Trophoblast cell (in vitro differentiated cells and primary cell): ENCODE data around the gene FRAT2.

Experiments
- DNase-seq, 2 donors: peaks; one replicate each; pipeline ENCODE4 v3.0.0-alpha.2; 2016
- H2AFZ ChIP-seq: 2 replicates; pipeline ENCODE4 v1.6.1; 2013; ENCODE audit warnings: low read length, moderate library complexity, mild to moderate bottlenecking; ENCODE audit not compliant: insufficient read depth, poor library complexity
- H2AK5ac ChIP-seq: 2 replicates; pipeline ENCODE4 v1.6.1; 2013; ENCODE audit warnings: mild to moderate bottlenecking, low read length
- H2BK120ac ChIP-seq: 2 replicates; pipeline ENCODE4 v1.6.1; 2013; ENCODE audit warnings: low read length, mild to moderate bottlenecking, moderate library complexity; ENCODE audit not compliant: insufficient read depth, poor library complexity
- H2BK12ac ChIP-seq: 2 replicates; pipeline ENCODE4 v1.6.1; 2013; ENCODE audit warnings: mild to moderate bottlenecking, low read length, moderate library complexity
- H2BK5ac ChIP-seq: 2 replicates; pipeline ENCODE4 v1.6.1; 2013; ENCODE audit warnings: low read length, low read depth, moderate library complexity, mild to moderate bottlenecking; ENCODE audit not compliant: poor library complexity
- H3K14ac ChIP-seq: 2 replicates; pipeline ENCODE4 v1.6.1; 2013; ENCODE audit warnings: mild to moderate bottlenecking, low read length
- H3K18ac ChIP-seq: 2 replicates; pipeline ENCODE4 v1.6.1; 2013; ENCODE audit warnings: mild to moderate bottlenecking, low read length
- H3K23ac ChIP-seq: 2 replicates; pipeline ENCODE4 v1.6.1; 2013; ENCODE audit warnings: low read length
- H3K27ac ChIP-seq: 2 replicates; pipeline ENCODE4 v1.5.1; 2013; ENCODE audit warnings: low read depth, mild to moderate bottlenecking, inconsistent platforms, low read length, moderate library complexity
- H3K27me3 ChIP-seq: 2 replicates; pipeline ENCODE4 v1.6.1; 2013; ENCODE audit warnings: inconsistent platforms, mild to moderate bottlenecking, low read length, moderate library complexity; ENCODE audit not compliant: insufficient read depth
- H3K36me3 ChIP-seq, 2 experiments: 1 replicate in 1 of 2; 2 replicates in 1 of 2; pipeline ENCODE4 v1.6.1; 2013; ENCODE audit warnings: low read length in 2 of 2, mild to moderate bottlenecking in 2 of 2, moderate library complexity in 1 of 2; ENCODE audit not compliant: insufficient read depth in 2 of 2, control insufficient read depth in 1 of 2
- H3K4ac ChIP-seq: 2 replicates; pipeline ENCODE4 v1.6.1; 2013; ENCODE audit warnings: low read depth, mild to moderate bottlenecking, low read length, moderate library complexity
- H3K4me1 ChIP-seq, 2 experiments: 1 replicate in 1 of 2; 2 replicates in 1 of 2; pipeline ENCODE4 v1.6.1; 2013; ENCODE audit warnings: low read length in 2 of 2, mild to moderate bottlenecking in 2 of 2, moderate library complexity in 1 of 2; ENCODE audit not compliant: insufficient read depth in 2 of 2, control insufficient read depth in 1 of 2
- H3K4me2 ChIP-seq: 2 replicates; pipeline ENCODE4 v1.6.1; 2013; ENCODE audit warnings: inconsistent platforms, mild to moderate bottlenecking, low read length, moderate library complexity
- H3K4me3 ChIP-seq: 2 replicates; pipeline ENCODE4 v1.5.1; 2013; ENCODE audit warnings: mild to moderate bottlenecking, low read depth, low read length, inconsistent platforms
- H3K79me1 ChIP-seq: one replicate; pipeline ENCODE4 v1.6.1; 2013; ENCODE audit warnings: low read length
- H3K79me2 ChIP-seq: 2 replicates; pipeline ENCODE4 v1.6.1; 2013; ENCODE audit warnings: low read length, mild to moderate bottlenecking; ENCODE audit not compliant: control insufficient read depth, insufficient read depth, poor library complexity
- H3K9ac ChIP-seq: 2 replicates; pipeline ENCODE4 v1.6.1; 2013; ENCODE audit warnings: mild to moderate bottlenecking, low read length
- H3K9me3 ChIP-seq: 2 replicates; pipeline ENCODE4 v1.6.1; 2013; ENCODE audit warnings: low read depth, mild to moderate bottlenecking, control low read depth, inconsistent platforms, low read length; ENCODE audit not compliant: insufficient read depth
- H4K12ac ChIP-seq: 2 replicates; pipeline ENCODE4 v1.6.1; 2013; ENCODE audit warnings: low read depth, mild to moderate bottlenecking, low read length, moderate library complexity
- H4K8ac ChIP-seq: 2 replicates; pipeline ENCODE4 v1.6.1; 2013; ENCODE audit warnings: low read depth, mild to moderate bottlenecking, low read length, moderate library complexity
- H4K91ac ChIP-seq: one replicate; pipeline ENCODE4 v1.6.1; 2013; ENCODE audit warnings: low read depth, mild to moderate bottlenecking, low read length, moderate library complexity
- WGBS: extraction: QIAGEN DNeasy Blood & Tissue Kit; methylation state at CpG from one replicate; pipeline ENCODE4 v1.1.7; 2013; ENCODE audit warnings: missing lambda C conversion rate; ENCODE audit not compliant: insufficient read length, insufficient coverage; ENCODE audit errors: extremely low coverage; 5-methylcytosine and 5-hydroxymethylcytosine counted together

The FRAT2 gene

GRCh38 chr10:97323501-97323900 is 11.0 kb downstream of the FRAT2 start:
- no peak overlapping the region for H4K91ac ChIP-seq
- no peak overlapping the region for H3K4me2 ChIP-seq

DNA sequence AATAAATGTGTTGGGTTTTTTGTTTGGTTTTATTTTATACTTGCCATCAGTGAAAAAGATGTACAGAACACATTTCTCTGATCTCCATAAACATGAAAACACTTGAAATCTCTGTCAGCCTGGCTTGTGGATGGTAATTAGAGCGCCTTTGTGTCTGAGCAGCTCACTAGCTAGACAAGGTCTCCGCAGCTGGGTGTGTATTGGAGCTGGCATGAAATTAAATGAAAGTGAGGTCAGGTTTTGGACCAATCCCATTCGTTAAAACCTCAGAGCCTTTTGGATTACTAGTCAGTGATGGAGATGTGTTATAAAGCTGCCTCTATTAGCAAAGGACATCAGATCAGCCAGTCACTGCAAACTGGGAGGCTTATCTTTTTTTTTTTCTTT is 12.7 kb downstream of the FRAT2 start:
- Histone ChIP-seq H2BK120ac (no peak overlapping the region), H3K9me3 (peaks cover 3% of the 10 kb centered on the region), H3K79me2 (peaks cover 2% of the 10 kb centered on the region), H2AK5ac (no peak overlapping the region), H4K91ac (no peak overlapping the region), H3K18ac (no peak overlapping the region), H3K36me3 (no peaks in the 10 kb centered on the region), H3K23ac (no peak overlapping the region), H3K4ac (no peak overlapping the region), H2AFZ (no peak overlapping the region), H3K4me2 (no peak overlapping the region), H3K4me1 (peaks cover 11 to 13% of the 10 kb centered on the region in 2 experiments), H3K27ac (no peak overlapping the region), H3K4me3 (no peak overlapping the region), H3K79me1 (peaks cover 4% of the 10 kb centered on the region), H2BK5ac (no peak overlapping the region), H3K14ac (no peak overlapping the region), H3K9ac (no peak overlapping the region), H2BK12ac (no peak overlapping the region), H4K8ac (no peak overlapping the region), H4K12ac (no peak overlapping the region), H3K27me3 (peaks cover 21% of the 10 kb centered on the region)
- peak in 1 of 2 donors; percentile 19 for DNase-seq
- WGBS, result no CpG with 5 or more reads among the region's 3 CpGs

More at GRCh38 chr10:97323501-97323900, 11.0 kb downstream of the FRAT2 start:
- Histone ChIP-seq H3K4me1 (peaks cover 11 to 13% of the 10 kb centered on the region in 2 experiments), H3K79me1 (peaks cover 4% of the 10 kb centered on the region), H3K27ac (no peak overlapping the region), H3K9ac (no peak overlapping the region), H2AK5ac (no peak overlapping the region), H4K12ac (no peak overlapping the region), H3K36me3 (no peaks in the 10 kb centered on the region), H2AFZ (no peak overlapping the region), H3K18ac (no peak overlapping the region), H3K79me2 (peaks cover 2% of the 10 kb centered on the region), H3K9me3 (peaks cover 3% of the 10 kb centered on the region), H2BK12ac (no peak overlapping the region), H3K23ac (no peak overlapping the region), H2BK120ac (no peak overlapping the region), H3K27me3 (peaks cover 21% of the 10 kb centered on the region), H3K4me3 (no peak overlapping the region), H2BK5ac (no peak overlapping the region), H3K14ac (no peak overlapping the region), H3K4ac (no peak overlapping the region), H4K8ac (no peak overlapping the region)
- peak in 1 of 2 donors; percentile 23 for DNase-seq
- WGBS, result no CpG with 5 or more reads among the region's 4 CpGs

DNA sequence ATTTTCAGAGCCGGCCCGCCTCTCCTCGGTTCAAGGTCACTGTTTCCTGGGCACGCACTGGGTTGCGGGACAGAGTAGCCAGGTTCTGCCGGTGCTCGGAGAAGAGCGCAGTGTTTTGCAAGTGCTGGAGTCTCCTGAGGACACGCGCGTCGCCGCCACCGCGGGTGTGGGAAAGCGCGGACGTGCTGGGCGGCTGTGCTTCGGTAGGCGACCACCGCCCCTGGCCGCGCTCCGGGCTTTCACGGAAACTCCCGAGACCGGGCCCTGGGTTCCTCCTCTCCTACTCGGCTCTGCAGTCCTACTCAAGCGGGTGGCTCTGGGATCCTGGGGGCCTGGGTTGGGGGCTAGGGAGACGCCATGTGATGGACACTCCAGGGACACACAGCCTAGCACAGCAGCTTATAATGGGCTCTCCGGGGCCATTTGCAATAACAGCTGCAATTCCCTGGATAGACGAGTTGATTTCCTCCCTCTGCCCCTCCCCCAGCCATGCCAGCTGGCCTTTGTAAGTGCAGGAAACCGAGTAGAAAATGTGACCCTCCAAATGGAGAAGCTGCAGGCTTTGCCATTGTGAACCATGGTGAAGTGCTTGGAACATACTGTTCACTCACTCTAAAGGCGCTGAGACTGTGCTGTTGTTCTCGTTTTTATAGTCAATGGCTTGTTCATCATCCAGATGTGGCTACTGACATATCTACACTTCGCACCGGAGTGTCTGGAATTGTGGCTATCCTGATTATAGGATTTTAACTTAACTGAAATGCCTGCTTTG is 13.3 kb downstream of the FRAT2 start:
- Histone ChIP-seq H2BK5ac (no peak overlapping the region), H4K12ac (no peak overlapping the region), H2AK5ac (no peak overlapping the region), H2BK120ac (no peak overlapping the region), H3K79me2 (peaks cover 2% of the 10 kb centered on the region), H2BK12ac (no peak overlapping the region), H3K27ac (no peak overlapping the region), H3K18ac (no peak overlapping the region), H3K9me3 (peaks cover 3% of the 10 kb centered on the region), H3K27me3 (peaks cover 21% of the 10 kb centered on the region), H3K14ac (no peak overlapping the region), H4K91ac (no peak overlapping the region), H3K36me3 (no peaks in the 10 kb centered on the region), H3K23ac (peak overlapping the region; percentile 1), H3K4me3 (no peak overlapping the region), H3K9ac (no peak overlapping the region), H3K4ac (no peak overlapping the region), H4K8ac (no peak overlapping the region), H2AFZ (no peak overlapping the region), H3K79me1 (peaks cover 4% of the 10 kb centered on the region), H3K4me2 (peak overlapping the region; percentile 55), H3K4me1 (peaks cover 11 to 13% of the 10 kb centered on the region in 2 experiments)
- no CpG with 5 or more reads among the region's 38 CpGs for WGBS
- DNase-seq, result peak in 1 of 2 donors; percentile 35

DNA sequence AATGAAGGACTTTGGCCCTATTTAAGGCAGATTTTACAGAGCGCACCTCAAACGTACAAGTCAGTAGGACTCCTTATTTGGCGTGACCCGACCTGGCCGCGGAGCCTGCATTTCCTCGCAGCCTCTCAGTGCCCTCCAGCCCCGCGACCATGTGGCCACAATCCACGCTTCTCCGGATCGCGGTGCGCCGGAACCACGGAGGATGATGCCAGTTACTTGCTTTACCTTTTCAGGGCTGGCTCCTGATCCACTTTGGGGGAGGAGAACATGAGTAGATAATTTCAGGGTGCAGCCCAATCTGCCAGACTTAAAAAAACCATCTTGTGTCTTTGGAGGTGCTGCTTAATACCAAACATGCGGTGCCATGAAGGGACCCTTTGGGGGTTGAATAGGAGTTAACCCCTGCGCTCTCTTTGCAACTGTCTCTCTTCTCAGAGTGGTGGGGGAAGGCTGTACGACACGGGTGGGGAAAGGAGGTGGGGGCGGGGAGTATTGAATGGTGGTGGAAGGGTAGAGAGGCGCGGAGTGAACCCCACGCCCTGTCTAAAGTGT is 14.0 kb downstream of the FRAT2 start:
- Histone ChIP-seq H3K4me1 (peaks cover 11 to 13% of the 10 kb centered on the region in 2 experiments), H2BK12ac (no peak overlapping the region), H2BK120ac (no peak overlapping the region), H4K8ac (peak overlapping the region; percentile 32), H3K79me2 (peaks cover 2% of the 10 kb centered on the region), H2BK5ac (no peak overlapping the region), H3K9ac (peak overlapping the region; percentile 18), H4K12ac (no peak overlapping the region), H3K4me3 (no peak overlapping the region), H3K4ac (no peak overlapping the region), H3K18ac (no peak overlapping the region), H3K79me1 (peaks cover 4% of the 10 kb centered on the region), H2AFZ (peak overlapping the region; percentile 30), H3K27ac (no peak overlapping the region), H4K91ac (no peak overlapping the region), H3K23ac (no peak overlapping the region), H3K27me3 (peaks cover 21% of the 10 kb centered on the region), H3K4me2 (peak overlapping the region; percentile 77), H3K14ac (no peak overlapping the region), H3K9me3 (peaks cover 3% of the 10 kb centered on the region), H3K36me3 (no peaks in the 10 kb centered on the region), H2AK5ac (no peak overlapping the region)
- DNase-seq, result peak in 1 of 2 donors; percentile 20
- WGBS, result no CpG with 5 or more reads among the region's 24 CpGs
